H1 (cell line): ENCODE data around the gene IWS1. TPM values are rescaled to one million over a fixed set of nuclear protein-coding genes. Genes with fewer than 3 reads are reported as not detected.

ENCODE experiments used
- CHD7 ChIP-seq: fragments of 300-600 bp; sonication (generic); IDR thresholded peaks from 2 replicates; pipeline ENCODE4 v1.7.1; 2012; ENCODE audit warnings: low read length, moderate library complexity, mild to moderate bottlenecking, inconsistent platforms; ENCODE audit not compliant: insufficient replicate concordance
- polyA plus RNA-seq, 7 experiments: library from polyadenylated mRNA; depleted of rRNA in 3 of 7; stranded (reverse) in 5 of 7; unstranded in 2 of 7; fragments of >200 nt in 5 of 7; fragments of 200-250 nt in 2 of 7; gene quantifications; 1 replicate in 5 of 7; 2 replicates in 1 of 7; 4 replicates in 1 of 7; pipeline versions ENCODE4 v1.2.1 to v1.2.3, GENCODE V29; 2011 to 2013; ENCODE audit warnings: missing spikeins in 2 of 7, mixed read lengths in 2 of 7
- total RNA-seq: library from RNA; stranded (reverse); fragmentation: NEBNext Ultra II Directional; extraction: Animal tissue kit (Norgen Biotek cat#: 25700); gene quantifications from 2 replicates; pipeline ENCODE4 v1.2.1, GENCODE V29; 2021

IWS1 gene
- total and polyA plus RNA-seq, 2 of the 8 experiments (the other 6 are each of a cell fraction or from before 2014, with no cell fraction given) = 18.4 to 64.8 TPM

- TF ChIP-seq CHD7 = no peak
These were observed 5.9 kb downstream of the IWS1 start (continued) for GRCh38 chr2:127520424-127520823.
